PC-3 (cell line): ENCODE results near the gene KEAP1.

ENCODE experiments used
- CTCF ChIP-seq: fragments of 300-600 bp; sonication (generic); conservative IDR thresholded peaks from 2 replicates; pipeline ENCODE4 v1.5.1; 2017; ENCODE audit warnings: antibody characterized with exemption, low read depth, mild to moderate bottlenecking, low read length
- EZH2phosphoT487 ChIP-seq: fragments of 300-600 bp; sonication (generic); IDR thresholded peaks from 2 replicates; pipeline ENCODE4 v1.6.1; 2018; ENCODE audit warnings: mild to moderate bottlenecking, antibody characterized with exemption, low read length, borderline replicate concordance

DNA sequence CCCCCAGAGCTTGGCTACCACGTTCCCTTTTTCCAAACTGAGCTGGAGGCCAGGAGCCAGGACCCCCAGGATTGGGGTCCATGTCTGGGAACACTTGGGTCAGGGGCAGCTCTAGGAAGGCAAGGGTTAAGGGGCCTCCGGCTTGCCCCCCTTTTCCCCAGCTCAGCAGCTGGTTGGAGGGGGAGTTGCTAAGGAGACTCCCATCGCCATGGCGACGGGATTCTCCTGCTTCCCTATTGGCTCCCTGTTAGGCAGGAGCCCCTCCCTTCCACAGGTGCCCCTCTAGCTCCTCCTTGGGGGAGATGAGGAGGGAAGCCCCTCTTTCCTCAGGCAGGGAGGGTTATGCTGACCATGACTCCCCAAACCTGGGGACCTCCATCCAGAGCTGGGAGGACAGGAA, 48.9 kb downstream of the KEAP1 start:
- TF ChIP-seq EZH2phosphoT487 (no peak), CTCF (no peak)
